H1 (cell line): Measurements from ENCODE around the gene GPHA2. TPM values are rescaled to one million over a fixed set of nuclear protein-coding genes. Genes with fewer than 3 reads are reported as not detected.

Experiments used
- CBX8 ChIP-seq: fragments of 300-800, 300-1000 bp; sonication (generic); IDR thresholded peaks from 2 replicates; pipeline ENCODE4 v1.7.1; 2016; ENCODE audit warnings: low read depth, low read length, borderline replicate concordance
- TAF7 ChIP-seq: optimal IDR thresholded peaks from 2 replicates; pipeline ENCODE3; 2011; ENCODE audit warnings: low read depth, mild to moderate bottlenecking, inconsistent platforms, low read length, moderate library complexity, borderline replicate concordance
- TCF12 ChIP-seq: IDR thresholded peaks from 2 replicates; pipeline ENCODE4 v1.6.1; 2011; ENCODE audit warnings: low read depth, mild to moderate bottlenecking, low read length
- TEAD4 ChIP-seq: IDR thresholded peaks from 2 replicates; pipeline ENCODE4 v1.6.1; 2012; ENCODE audit warnings: low read depth, low read length, inconsistent platforms, mixed read lengths
- polyA plus RNA-seq, 7 experiments: library from polyadenylated mRNA; depleted of rRNA in 3 of 7; stranded (reverse) in 5 of 7; unstranded in 2 of 7; fragments of >200 nt in 5 of 7; fragments of 200-250 nt in 2 of 7; gene quantifications; 1 replicate in 5 of 7; 2 replicates in 1 of 7; 4 replicates in 1 of 7; pipeline versions ENCODE4 v1.2.1 to v1.2.3, GENCODE V29; 2011 to 2013; ENCODE audit warnings: missing spikeins in 2 of 7, mixed read lengths in 2 of 7
- total RNA-seq: library from RNA; stranded (reverse); fragmentation: NEBNext Ultra II Directional; extraction: Animal tissue kit (Norgen Biotek cat#: 25700); gene quantifications from 2 replicates; pipeline ENCODE4 v1.2.1, GENCODE V29; 2021
- TF ChIP-seq, protein P1 (sequence below): fragments of 300-600 bp; sonication (generic); IDR thresholded peaks from 2 replicates; pipeline ENCODE4 v1.7.1; 2012; ENCODE audit warnings: low read length, moderate library complexity, mild to moderate bottlenecking, inconsistent platforms; ENCODE audit not compliant: insufficient replicate concordance

The GPHA2 gene
- total and polyA plus RNA-seq, 2 of the 8 experiments (the other 6 are each of a cell fraction or from before 2014, with no cell fraction given) = 0.97 to 4.4 TPM

DNA sequence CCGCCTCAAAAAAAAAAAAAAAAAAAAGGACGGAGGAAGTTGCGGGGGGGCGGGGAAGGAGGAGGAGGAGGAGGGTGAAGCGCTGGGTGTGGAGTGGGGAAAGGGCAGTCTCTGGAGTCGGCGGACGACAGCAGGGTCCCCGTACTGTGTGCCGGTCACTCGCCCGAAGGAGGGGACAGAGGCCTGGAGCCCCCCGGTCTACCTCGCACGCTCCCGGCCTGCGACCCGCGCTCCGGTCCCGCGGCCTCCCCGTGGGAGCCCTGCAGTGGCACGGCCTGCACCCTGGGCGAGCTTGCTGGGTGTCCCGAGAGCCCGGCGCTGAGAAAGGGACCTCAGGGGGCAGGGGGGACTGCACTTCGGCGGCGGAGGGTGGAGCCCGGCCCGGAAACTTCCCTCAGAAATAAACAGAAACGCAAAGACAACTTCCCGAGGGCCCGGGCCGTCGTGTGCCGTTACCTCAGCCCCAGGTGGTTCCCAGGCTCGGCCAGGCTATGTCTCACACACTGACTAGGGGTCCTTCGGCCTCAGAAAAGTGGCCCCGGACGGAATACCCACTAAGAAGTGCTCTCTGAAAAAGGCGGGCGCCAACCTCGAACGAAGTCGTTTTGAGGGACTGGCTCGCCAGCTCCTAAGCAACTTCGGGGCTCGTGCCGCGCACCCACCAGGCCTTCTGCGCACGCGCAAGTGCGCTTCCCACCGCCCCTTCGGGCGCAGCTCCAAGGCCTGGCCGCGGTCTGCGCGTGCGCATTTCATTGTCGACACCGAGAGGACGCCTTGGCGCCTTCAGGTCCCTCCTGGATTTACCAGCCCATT lies 35.9 kb upstream of the GPHA2 start, which contains the start of gene MAJIN (continued):
- TF ChIP-seq, protein P1, sequence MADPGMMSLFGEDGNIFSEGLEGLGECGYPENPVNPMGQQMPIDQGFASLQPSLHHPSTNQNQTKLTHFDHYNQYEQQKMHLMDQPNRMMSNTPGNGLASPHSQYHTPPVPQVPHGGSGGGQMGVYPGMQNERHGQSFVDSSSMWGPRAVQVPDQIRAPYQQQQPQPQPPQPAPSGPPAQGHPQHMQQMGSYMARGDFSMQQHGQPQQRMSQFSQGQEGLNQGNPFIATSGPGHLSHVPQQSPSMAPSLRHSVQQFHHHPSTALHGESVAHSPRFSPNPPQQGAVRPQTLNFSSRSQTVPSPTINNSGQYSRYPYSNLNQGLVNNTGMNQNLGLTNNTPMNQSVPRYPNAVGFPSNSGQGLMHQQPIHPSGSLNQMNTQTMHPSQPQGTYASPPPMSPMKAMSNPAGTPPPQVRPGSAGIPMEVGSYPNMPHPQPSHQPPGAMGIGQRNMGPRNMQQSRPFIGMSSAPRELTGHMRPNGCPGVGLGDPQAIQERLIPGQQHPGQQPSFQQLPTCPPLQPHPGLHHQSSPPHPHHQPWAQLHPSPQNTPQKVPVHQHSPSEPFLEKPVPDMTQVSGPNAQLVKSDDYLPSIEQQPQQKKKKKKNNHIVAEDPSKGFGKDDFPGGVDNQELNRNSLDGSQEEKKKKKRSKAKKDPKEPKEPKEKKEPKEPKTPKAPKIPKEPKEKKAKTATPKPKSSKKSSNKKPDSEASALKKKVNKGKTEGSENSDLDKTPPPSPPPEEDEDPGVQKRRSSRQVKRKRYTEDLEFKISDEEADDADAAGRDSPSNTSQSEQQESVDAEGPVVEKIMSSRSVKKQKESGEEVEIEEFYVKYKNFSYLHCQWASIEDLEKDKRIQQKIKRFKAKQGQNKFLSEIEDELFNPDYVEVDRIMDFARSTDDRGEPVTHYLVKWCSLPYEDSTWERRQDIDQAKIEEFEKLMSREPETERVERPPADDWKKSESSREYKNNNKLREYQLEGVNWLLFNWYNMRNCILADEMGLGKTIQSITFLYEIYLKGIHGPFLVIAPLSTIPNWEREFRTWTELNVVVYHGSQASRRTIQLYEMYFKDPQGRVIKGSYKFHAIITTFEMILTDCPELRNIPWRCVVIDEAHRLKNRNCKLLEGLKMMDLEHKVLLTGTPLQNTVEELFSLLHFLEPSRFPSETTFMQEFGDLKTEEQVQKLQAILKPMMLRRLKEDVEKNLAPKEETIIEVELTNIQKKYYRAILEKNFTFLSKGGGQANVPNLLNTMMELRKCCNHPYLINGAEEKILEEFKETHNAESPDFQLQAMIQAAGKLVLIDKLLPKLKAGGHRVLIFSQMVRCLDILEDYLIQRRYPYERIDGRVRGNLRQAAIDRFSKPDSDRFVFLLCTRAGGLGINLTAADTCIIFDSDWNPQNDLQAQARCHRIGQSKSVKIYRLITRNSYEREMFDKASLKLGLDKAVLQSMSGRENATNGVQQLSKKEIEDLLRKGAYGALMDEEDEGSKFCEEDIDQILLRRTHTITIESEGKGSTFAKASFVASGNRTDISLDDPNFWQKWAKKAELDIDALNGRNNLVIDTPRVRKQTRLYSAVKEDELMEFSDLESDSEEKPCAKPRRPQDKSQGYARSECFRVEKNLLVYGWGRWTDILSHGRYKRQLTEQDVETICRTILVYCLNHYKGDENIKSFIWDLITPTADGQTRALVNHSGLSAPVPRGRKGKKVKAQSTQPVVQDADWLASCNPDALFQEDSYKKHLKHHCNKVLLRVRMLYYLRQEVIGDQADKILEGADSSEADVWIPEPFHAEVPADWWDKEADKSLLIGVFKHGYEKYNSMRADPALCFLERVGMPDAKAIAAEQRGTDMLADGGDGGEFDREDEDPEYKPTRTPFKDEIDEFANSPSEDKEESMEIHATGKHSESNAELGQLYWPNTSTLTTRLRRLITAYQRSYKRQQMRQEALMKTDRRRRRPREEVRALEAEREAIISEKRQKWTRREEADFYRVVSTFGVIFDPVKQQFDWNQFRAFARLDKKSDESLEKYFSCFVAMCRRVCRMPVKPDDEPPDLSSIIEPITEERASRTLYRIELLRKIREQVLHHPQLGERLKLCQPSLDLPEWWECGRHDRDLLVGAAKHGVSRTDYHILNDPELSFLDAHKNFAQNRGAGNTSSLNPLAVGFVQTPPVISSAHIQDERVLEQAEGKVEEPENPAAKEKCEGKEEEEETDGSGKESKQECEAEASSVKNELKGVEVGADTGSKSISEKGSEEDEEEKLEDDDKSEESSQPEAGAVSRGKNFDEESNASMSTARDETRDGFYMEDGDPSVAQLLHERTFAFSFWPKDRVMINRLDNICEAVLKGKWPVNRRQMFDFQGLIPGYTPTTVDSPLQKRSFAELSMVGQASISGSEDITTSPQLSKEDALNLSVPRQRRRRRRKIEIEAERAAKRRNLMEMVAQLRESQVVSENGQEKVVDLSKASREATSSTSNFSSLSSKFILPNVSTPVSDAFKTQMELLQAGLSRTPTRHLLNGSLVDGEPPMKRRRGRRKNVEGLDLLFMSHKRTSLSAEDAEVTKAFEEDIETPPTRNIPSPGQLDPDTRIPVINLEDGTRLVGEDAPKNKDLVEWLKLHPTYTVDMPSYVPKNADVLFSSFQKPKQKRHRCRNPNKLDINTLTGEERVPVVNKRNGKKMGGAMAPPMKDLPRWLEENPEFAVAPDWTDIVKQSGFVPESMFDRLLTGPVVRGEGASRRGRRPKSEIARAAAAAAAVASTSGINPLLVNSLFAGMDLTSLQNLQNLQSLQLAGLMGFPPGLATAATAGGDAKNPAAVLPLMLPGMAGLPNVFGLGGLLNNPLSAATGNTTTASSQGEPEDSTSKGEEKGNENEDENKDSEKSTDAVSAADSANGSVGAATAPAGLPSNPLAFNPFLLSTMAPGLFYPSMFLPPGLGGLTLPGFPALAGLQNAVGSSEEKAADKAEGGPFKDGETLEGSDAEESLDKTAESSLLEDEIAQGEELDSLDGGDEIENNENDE = no peak
- TF ChIP-seq CBX8 (no peak), TCF12 (no peak), TEAD4 (no peak), TAF7 (no peak)
